H1 (cell line): ENCODE results near the gene OR13J1. TPM values are rescaled to one million over a fixed set of nuclear protein-coding genes. Genes with fewer than 3 reads are reported as not detected.

Experiments
- CTCF ChIA-PET: fragments of 300-600 bp; sonication (Branson Sonifier 250); formaldehyde crosslinking; loops from one replicate; lab custom pipeline; 2021; ENCODE audit not compliant: partially characterized antibody; lab: Charles Lee
- POLR2A ChIA-PET: fragments of 300-600 bp; sonication (Branson Sonifier 250); formaldehyde crosslinking; loops from one replicate; lab custom pipeline; 2021; ENCODE audit warnings: inconsistent platforms; ENCODE audit not compliant: partially characterized antibody; lab: Charles Lee
- DNase-seq, 2 experiments: peaks; one replicate each; pipeline versions ENCODE4 v3.0.0 to v3.0.0-alpha.2; 2010 to 2022; ENCODE audit warnings: low spot score in 2 of 2, low read depth in 1 of 2, mixed read lengths in 1 of 2
- FAIRE-seq: peaks from 2 replicates; lab custom pipeline; 2011; peaks lifted over from hg19 to GRCh38; lab: Jason Lieb, UNC
- H2AFZ ChIP-seq: 2 replicates; pipeline ENCODE4 v1.8.1; 2012; ENCODE audit warnings: low read length, inconsistent platforms
- H2AK5ac ChIP-seq: 2 replicates; pipeline ENCODE4 v1.6.1; 2013; ENCODE audit warnings: low read depth, low read length
- H2BK120ac ChIP-seq: replicated peaks from 2 replicates; pipeline ENCODE3; 2013; ENCODE audit warnings: low read depth, low read length, inconsistent platforms
- H2BK12ac ChIP-seq: 2 replicates; pipeline ENCODE4 v1.6.1; 2013; ENCODE audit warnings: low read depth, low read length
- H2BK15ac ChIP-seq: 2 replicates; pipeline ENCODE4 v1.6.1; 2013; ENCODE audit warnings: low read length
- H2BK20ac ChIP-seq: 2 replicates; pipeline ENCODE4 v1.6.1; 2013; ENCODE audit warnings: low read length
- H2BK5ac ChIP-seq: 2 replicates; pipeline ENCODE4 v1.6.1; 2013; ENCODE audit warnings: low read depth, low read length
- H3K14ac ChIP-seq: 2 replicates; pipeline ENCODE4 v1.6.1; 2013; ENCODE audit warnings: inconsistent platforms; ENCODE audit not compliant: insufficient read length
- H3K18ac ChIP-seq: 2 replicates; pipeline ENCODE4 v1.6.1; 2013; ENCODE audit warnings: low read length; ENCODE audit errors: extremely low read depth
- H3K23ac ChIP-seq: 2 replicates; pipeline ENCODE4 v1.6.1; 2013; ENCODE audit warnings: inconsistent platforms; ENCODE audit not compliant: insufficient read length
- H3K23me2 ChIP-seq: 2 replicates; pipeline ENCODE4 v1.6.1; 2013; ENCODE audit warnings: low read depth, low read length
- H3K27ac ChIP-seq: 2 replicates; pipeline ENCODE4 v1.6.1; 2011; ENCODE audit warnings: low read depth, low read length, inconsistent platforms
- H3K27me3 ChIP-seq, 4 experiments: replicated peaks in 1 of 4; 1 replicate in 1 of 4; 2 replicates in 3 of 4; pipeline versions ENCODE4 v1.6.1 to v1.8.1; 2011 to 2013; ENCODE audit warnings: low read length in 3 of 4, mild to moderate bottlenecking in 3 of 4, inconsistent platforms in 2 of 4, mixed read lengths in 2 of 4, moderate library complexity in 1 of 4; ENCODE audit not compliant: control insufficient read depth in 3 of 4, insufficient read depth in 3 of 4; ENCODE audit errors: extremely low read depth in 1 of 4
- H3K36me3 ChIP-seq, 4 experiments: 2 replicates each; pipeline versions ENCODE4 v1.6.1 to v1.8.1; 2011 to 2013; ENCODE audit warnings: mild to moderate bottlenecking in 4 of 4, low read length in 3 of 4, moderate library complexity in 2 of 4, control low read depth in 1 of 4, inconsistent platforms in 1 of 4; ENCODE audit not compliant: insufficient read depth in 4 of 4, control insufficient read depth in 2 of 4
- H3K4ac ChIP-seq: replicated peaks from 2 replicates; pipeline ENCODE3; 2013; ENCODE audit warnings: low read length, low read depth, mixed read lengths, inconsistent platforms; ENCODE audit not compliant: insufficient read length
- H3K4me1 ChIP-seq, 4 experiments: replicated peaks in 1 of 4; 1 replicate in 1 of 4; 2 replicates in 3 of 4; pipeline versions ENCODE4 v1.6.1 to v1.8.1; 2011 to 2013; ENCODE audit warnings: low read length in 3 of 4, inconsistent platforms in 2 of 4, mixed read lengths in 1 of 4; ENCODE audit not compliant: insufficient read depth in 4 of 4, control insufficient read depth in 3 of 4
- H3K4me2 ChIP-seq, 2 experiments: 2 replicates each; pipeline versions ENCODE4 v1.6.1 to v1.8.1; 2011 to 2013; ENCODE audit warnings: low read depth in 2 of 2, low read length in 2 of 2, control low read depth in 1 of 2, inconsistent platforms in 1 of 2, mild to moderate bottlenecking in 1 of 2; ENCODE audit not compliant: insufficient read depth in 1 of 2
- H3K4me3 ChIP-seq, 4 experiments: fragments of 200-600, 300-600 bp in 1 of 4; sonication (generic), shearing (Covaris generic), sonication (Bioruptor Twin) in 1 of 4; 2 replicates each; pipeline versions ENCODE4 v1.5.1 to v1.8.1; 2011 to 2016; ENCODE audit warnings: low read length in 4 of 4, low read depth in 3 of 4, control low read depth in 2 of 4, inconsistent platforms in 2 of 4, mild to moderate bottlenecking in 2 of 4, mixed read lengths in 1 of 4, moderate library complexity in 1 of 4; ENCODE audit not compliant: insufficient read depth in 2 of 4; ENCODE audit errors: extremely low read depth in 1 of 4
- H3K56ac ChIP-seq: replicated peaks from 2 replicates; pipeline ENCODE3; 2013; ENCODE audit warnings: low read depth, mild to moderate bottlenecking, mixed read lengths, low read length, inconsistent platforms; ENCODE audit not compliant: insufficient read length
- H3K79me1 ChIP-seq: 2 replicates; pipeline ENCODE4 v1.6.1; 2013; ENCODE audit warnings: low read depth, low read length, control low read depth
- H3K79me2 ChIP-seq, 2 experiments: 2 replicates each; pipeline versions ENCODE4 v1.6.1 to v1.8.1; 2012 to 2013; ENCODE audit warnings: low read length in 2 of 2, mild to moderate bottlenecking in 2 of 2, inconsistent platforms in 1 of 2; ENCODE audit not compliant: insufficient read depth in 2 of 2, control insufficient read depth in 1 of 2
- H3K9ac ChIP-seq, 4 experiments: replicated peaks in 1 of 4; 1 replicate in 1 of 4; 2 replicates in 3 of 4; pipeline versions ENCODE4 v1.6.1 to v1.8.1; 2011 to 2013; ENCODE audit warnings: low read depth in 3 of 4, low read length in 3 of 4, control low read depth in 2 of 4, mild to moderate bottlenecking in 2 of 4, moderate library complexity in 2 of 4, inconsistent platforms in 1 of 4; ENCODE audit errors: extremely low read depth in 1 of 4
- H3K9me3 ChIP-seq, 2 experiments: 2 replicates each; pipeline versions ENCODE4 v1.6.1 to v1.8.1; 2012 to 2013; ENCODE audit warnings: mild to moderate bottlenecking in 2 of 2, moderate library complexity in 2 of 2, control low read depth in 1 of 2, inconsistent platforms in 1 of 2, low read depth in 1 of 2, low read length in 1 of 2, mixed read lengths in 1 of 2; ENCODE audit not compliant: insufficient read depth in 2 of 2
- H4K20me1 ChIP-seq, 2 experiments: replicated peaks in 1 of 2; 2 replicates each; pipeline versions ENCODE3 to v1.8.1; 2011 to 2013; ENCODE audit warnings: inconsistent platforms in 2 of 2, low read length in 2 of 2, mild to moderate bottlenecking in 1 of 2; ENCODE audit not compliant: insufficient read depth in 2 of 2, control insufficient read depth in 1 of 2
- H4K5ac ChIP-seq: 2 replicates; pipeline ENCODE4 v1.6.1; 2013; ENCODE audit warnings: low read length, low read depth, mixed read lengths, inconsistent platforms; ENCODE audit not compliant: insufficient read length
- H4K8ac ChIP-seq: 2 replicates; pipeline ENCODE4 v1.8.0; 2013; ENCODE audit warnings: mild to moderate bottlenecking, moderate library complexity, low read length, inconsistent platforms; ENCODE audit not compliant: insufficient read depth; ENCODE audit errors: extremely low read depth
- H4K91ac ChIP-seq: replicated peaks from 2 replicates; pipeline ENCODE3; 2013; ENCODE audit warnings: low read length, mixed read lengths, inconsistent platforms; ENCODE audit not compliant: insufficient read length
- CEBPB ChIP-seq: IDR thresholded peaks from 2 replicates; pipeline ENCODE4 v1.6.1; 2012; ENCODE audit warnings: low read depth, low read length
- HDAC6 ChIP-seq: IDR thresholded peaks from one replicate; pipeline ENCODE4 v1.7.1; 2012; ENCODE audit warnings: low read depth, mild to moderate bottlenecking, inconsistent platforms, low read length, moderate library complexity
- NANOG ChIP-seq: IDR thresholded peaks from 2 replicates; pipeline ENCODE4 v1.6.1; 2011; ENCODE audit warnings: low read length, low read depth, mild to moderate bottlenecking, inconsistent platforms; ENCODE audit not compliant: insufficient read depth, poor library complexity, severe bottlenecking
- RFX5 ChIP-seq: IDR thresholded peaks from 2 replicates; pipeline ENCODE4 v1.6.1; 2011; ENCODE audit warnings: low read depth, low read length, improper control_type of control experiment, borderline replicate concordance
- SIN3A ChIP-seq, 2 experiments: IDR thresholded peaks in 1 of 2; conservative IDR thresholded peaks in 1 of 2; 2 replicates each; pipeline ENCODE4 v1.6.1; 2011 to 2012; ENCODE audit warnings: low read length in 2 of 2, improper control_type of control experiment in 1 of 2, low read depth in 1 of 2, mild to moderate bottlenecking in 1 of 2
- SUZ12 ChIP-seq: fragments of 200-600 bp; sonication (generic); IDR thresholded peaks from 2 replicates; pipeline ENCODE4 v1.6.1; 2012; ENCODE audit warnings: mild to moderate bottlenecking, inconsistent platforms, low read length, moderate library complexity, mixed read lengths
- WGBS, 2 experiments: shearing (Covaris generic) in 1 of 2; methylation state at CpG; one replicate each; pipeline versions ENCODE4 v1.1.6 to v1.1.7; 2013 to 2015; ENCODE audit warnings: low lambda C conversion rate in 2 of 2, mixed read lengths in 2 of 2, inconsistent platforms in 1 of 2, low coverage in 1 of 2, missing lambda C conversion rate in 1 of 2; ENCODE audit not compliant: insufficient replicate concordance in 2 of 2, insufficient coverage in 1 of 2, insufficient read length in 1 of 2; ENCODE audit errors: extremely low coverage in 1 of 2, missing lambda C conversion rate in 1 of 2; 5-methylcytosine and 5-hydroxymethylcytosine counted together
- polyA plus RNA-seq, 7 experiments: library from polyadenylated mRNA; depleted of rRNA in 3 of 7; stranded (reverse) in 5 of 7; unstranded in 2 of 7; fragments of >200 nt in 5 of 7; fragments of 200-250 nt in 2 of 7; gene quantifications; 1 replicate in 5 of 7; 2 replicates in 1 of 7; 4 replicates in 1 of 7; pipeline versions ENCODE4 v1.2.1 to v1.2.3, GENCODE V29; 2011 to 2013; ENCODE audit warnings: missing spikeins in 2 of 7, mixed read lengths in 2 of 7
- total RNA-seq: library from RNA; stranded (reverse); fragmentation: NEBNext Ultra II Directional; extraction: Animal tissue kit (Norgen Biotek cat#: 25700); gene quantifications from 2 replicates; pipeline ENCODE4 v1.2.1, GENCODE V29; 2021
- TF ChIP-seq, protein P1 (sequence below): IDR thresholded peaks from 2 replicates; pipeline ENCODE4 v1.6.1; 2011; ENCODE audit warnings: low read depth, mild to moderate bottlenecking, low read length; ENCODE audit not compliant: insufficient read depth
- TF ChIP-seq, protein P2 (sequence below): IDR thresholded peaks from 2 replicates; pipeline ENCODE4 v1.6.1; 2012; ENCODE audit warnings: inconsistent platforms

OR13J1 gene
- total and polyA plus RNA-seq, 2 of the 8 experiments (the other 6 are each of a cell fraction or from before 2014, with no cell fraction given), result not detected

DNA sequence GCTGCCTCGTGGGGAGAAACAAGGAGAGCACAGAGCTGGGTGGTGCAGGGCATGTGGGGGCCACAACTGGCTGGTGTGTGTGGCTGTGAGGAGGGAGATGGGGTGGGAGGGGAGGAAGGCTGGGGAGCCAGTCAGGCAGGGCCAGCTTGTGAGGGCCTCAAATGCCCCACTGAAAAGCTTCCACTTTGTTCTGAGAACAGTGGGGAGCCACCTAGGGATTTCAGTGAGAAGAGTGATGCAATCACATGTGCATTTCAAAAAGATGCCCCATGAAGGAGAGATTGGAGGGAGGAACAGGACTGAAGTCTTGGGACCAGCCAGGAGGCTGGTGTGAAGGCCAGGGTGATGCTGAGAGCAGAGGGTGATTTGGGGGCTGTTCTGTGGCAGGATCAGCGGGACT lies 1.3 kb downstream of the OR13J1 start:
- Histone ChIP-seq H3K23me2 (no peaks in the 10 kb centered on the region), H3K9me3 (no peaks in the 10 kb centered on the region; a peak in 1 of 4 replicates), H3K79me2 (no peaks in the 10 kb centered on the region), H2BK5ac (peak overlapping the region; percentile 63; the same call in 1 of the 2 replicates), H4K5ac (no peak overlapping the region), H3K36me3 (no peaks in the 10 kb centered on the region)
- FAIRE-seq, result no peak
- TF ChIP-seq CEBPB, result peak; percentile 93
- TF ChIP-seq, protein P1, sequence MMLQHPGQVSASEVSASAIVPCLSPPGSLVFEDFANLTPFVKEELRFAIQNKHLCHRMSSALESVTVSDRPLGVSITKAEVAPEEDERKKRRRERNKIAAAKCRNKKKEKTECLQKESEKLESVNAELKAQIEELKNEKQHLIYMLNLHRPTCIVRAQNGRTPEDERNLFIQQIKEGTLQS, result peak; percentile 47; the same call in 1 of the 2 replicates
- no peak for TF ChIP-seq SUZ12
- no peak for TF ChIP-seq HDAC6
- TF ChIP-seq, protein P2, sequence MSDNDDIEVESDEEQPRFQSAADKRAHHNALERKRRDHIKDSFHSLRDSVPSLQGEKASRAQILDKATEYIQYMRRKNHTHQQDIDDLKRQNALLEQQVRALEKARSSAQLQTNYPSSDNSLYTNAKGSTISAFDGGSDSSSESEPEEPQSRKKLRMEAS, result no peak
- no peak for TF ChIP-seq NANOG
- no peak for TF ChIP-seq RFX5
- no peak for TF ChIP-seq SIN3A (conservative IDR thresholded peaks at IDR 0.05 in 1 of 2, IDR thresholded peaks at IDR 0.05 in 1 of 2; ENCODE audit: low read depth in 1 of 2, low read length in 2 of 2)
- TF ChIP-seq, all 59 proteins: peak for 2
- no peak for DNase-seq
- Histone ChIP-seq H3K4me3 (no peak overlapping the region), H2AK5ac (no peak overlapping the region), H4K91ac (peak overlapping the region; percentile 88), H3K23ac (no peak overlapping the region), H2BK120ac (no peak overlapping the region), H2BK12ac (peak overlapping the region; percentile 94; the same call in 1 of the 2 replicates), H3K4ac (no peak overlapping the region), H3K18ac (peak overlapping the region; percentile 24; the same call in 1 of the 2 replicates), H4K20me1 (peaks cover 0 to 3% of the 10 kb centered on the region in 2 experiments), H3K4me2 (no peak overlapping the region; a peak in 1 of 4 replicates), H3K14ac (no peak overlapping the region), H2BK20ac (no peak overlapping the region), H3K4me1 (peaks cover 0 to 8% (median 6%) of the 10 kb centered on the region in 4 experiments; a peak in 6 of 7 replicates), H2AFZ (no peak overlapping the region), H3K27me3 (peaks cover 0 to 4% (median 0%) of the 10 kb centered on the region in 4 experiments; a peak in 1 of 7 replicates), H3K56ac (no peak overlapping the region), H2BK15ac (peak overlapping the region; percentile 31; the same call in 1 of the 2 replicates), H3K27ac (no peak overlapping the region), H3K9ac (0 out of 7 replicates have a peak overlapping the region, but pooled peaks of 1 of the 4 experiments have one; percentile 14), H3K79me1 (no peaks in the 10 kb centered on the region), H4K8ac (no peak overlapping the region; the same call in none of the 2 replicates)
- ChIA-PET CTCF (interaction anchor here (1.1 to 1.9 kb wide), 8 partner anchors 9 to 207 kb away, joined by 3 to 7 read pairs (median 6); partner anchors contain the start of genes FAM221B, SPAG8 and TMEM8B), POLR2A (interaction anchor here (0.6 to 2.9 kb wide), 4 partner anchors 11 to 171 kb away, joined by 3 to 14 read pairs (median 4); no protein-coding TSS in a partner anchor)
- WGBS, 2 experiments, result 69% methylated on average over 2 of the region's 2 CpGs; no CpG with 5 or more reads in 1 of the 2 experiments
